GM13976 (cell line): ENCODE data around the gene TNRC6C.

Source experiments
- DNase-seq: peaks from one replicate; pipeline ENCODE4 v3.0.0; 2012; ENCODE audit warnings: low spot score
- in situ Hi-C: fragments of 300-500 bp; cut with MboI; formaldehyde crosslinking; loops from one replicate; pipeline ENCODE4 v1.12.0; 2022; ENCODE audit warnings: low sequenced_read_pairs, mixed read lengths, inconsistent platforms; ENCODE audit not compliant: unreplicated experiment
- TF ChIP-seq, protein P1 (sequence below): IDR thresholded peaks from 2 replicates; pipeline ENCODE4 v1.5.1; 2012; ENCODE audit warnings: borderline replicate concordance, mild to moderate bottlenecking; ENCODE audit not compliant: insufficient read depth; ENCODE audit errors: extremely low read depth, missing control alignments, control extremely low read depth

TNRC6C gene

DNA sequence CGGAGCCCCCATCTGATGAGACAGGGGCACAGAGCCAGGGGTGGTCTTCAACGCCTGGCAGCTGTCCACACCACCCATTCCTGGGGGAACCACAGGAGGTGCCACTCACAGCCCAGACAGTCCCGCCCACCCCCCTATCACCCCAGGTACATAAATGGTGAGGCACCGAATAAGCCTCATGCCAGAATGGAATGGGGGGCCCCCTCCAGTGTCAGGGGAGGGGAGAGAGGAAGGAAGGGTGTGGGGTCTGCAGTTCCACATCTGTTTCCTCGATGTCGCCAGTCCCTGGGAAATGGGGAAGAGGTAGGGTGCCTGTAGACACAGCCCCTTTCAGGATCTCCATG is 168.4 kb downstream of the TNRC6C start:
- DNase-seq: no peak
- TF ChIP-seq, protein P1, sequence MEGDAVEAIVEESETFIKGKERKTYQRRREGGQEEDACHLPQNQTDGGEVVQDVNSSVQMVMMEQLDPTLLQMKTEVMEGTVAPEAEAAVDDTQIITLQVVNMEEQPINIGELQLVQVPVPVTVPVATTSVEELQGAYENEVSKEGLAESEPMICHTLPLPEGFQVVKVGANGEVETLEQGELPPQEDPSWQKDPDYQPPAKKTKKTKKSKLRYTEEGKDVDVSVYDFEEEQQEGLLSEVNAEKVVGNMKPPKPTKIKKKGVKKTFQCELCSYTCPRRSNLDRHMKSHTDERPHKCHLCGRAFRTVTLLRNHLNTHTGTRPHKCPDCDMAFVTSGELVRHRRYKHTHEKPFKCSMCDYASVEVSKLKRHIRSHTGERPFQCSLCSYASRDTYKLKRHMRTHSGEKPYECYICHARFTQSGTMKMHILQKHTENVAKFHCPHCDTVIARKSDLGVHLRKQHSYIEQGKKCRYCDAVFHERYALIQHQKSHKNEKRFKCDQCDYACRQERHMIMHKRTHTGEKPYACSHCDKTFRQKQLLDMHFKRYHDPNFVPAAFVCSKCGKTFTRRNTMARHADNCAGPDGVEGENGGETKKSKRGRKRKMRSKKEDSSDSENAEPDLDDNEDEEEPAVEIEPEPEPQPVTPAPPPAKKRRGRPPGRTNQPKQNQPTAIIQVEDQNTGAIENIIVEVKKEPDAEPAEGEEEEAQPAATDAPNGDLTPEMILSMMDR: no peak
- in situ Hi-C loops: no loop called here

DNA sequence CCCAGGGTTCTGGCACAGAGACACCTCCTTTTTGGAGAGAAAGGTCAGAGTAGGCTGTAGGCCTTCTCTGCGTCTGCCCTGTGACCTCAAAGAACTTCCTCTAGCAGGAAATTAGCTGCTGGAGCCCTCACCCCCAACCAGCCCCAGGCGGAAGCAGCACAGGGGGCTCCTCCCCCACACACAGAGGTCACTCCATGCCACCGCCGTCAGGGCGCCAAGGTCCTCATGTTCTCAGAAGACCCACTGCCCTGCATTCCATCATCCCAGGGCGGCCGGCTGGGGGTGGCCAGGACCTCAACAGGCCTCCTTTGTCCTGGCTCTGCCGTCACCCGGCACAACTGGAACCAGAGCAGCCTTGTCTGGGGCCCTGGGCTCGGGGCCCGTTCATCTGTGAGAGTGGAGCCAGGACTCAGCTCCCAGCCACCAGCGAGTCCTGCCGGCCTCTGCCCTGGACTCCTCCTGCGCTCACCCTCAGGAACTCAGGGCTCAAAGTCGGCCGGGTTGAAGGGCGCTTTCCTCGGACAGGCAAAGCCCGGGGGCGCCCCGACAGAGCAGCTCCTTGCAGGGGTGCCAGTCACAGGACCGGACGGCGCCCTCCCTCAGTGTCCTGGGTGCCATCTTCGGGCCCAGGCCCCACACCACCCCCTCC is 168.9 kb downstream of the TNRC6C start:
- TF ChIP-seq, protein P1: no peak
- in situ Hi-C loops: no loop called here
- DNase-seq: peak; percentile 78

DNA sequence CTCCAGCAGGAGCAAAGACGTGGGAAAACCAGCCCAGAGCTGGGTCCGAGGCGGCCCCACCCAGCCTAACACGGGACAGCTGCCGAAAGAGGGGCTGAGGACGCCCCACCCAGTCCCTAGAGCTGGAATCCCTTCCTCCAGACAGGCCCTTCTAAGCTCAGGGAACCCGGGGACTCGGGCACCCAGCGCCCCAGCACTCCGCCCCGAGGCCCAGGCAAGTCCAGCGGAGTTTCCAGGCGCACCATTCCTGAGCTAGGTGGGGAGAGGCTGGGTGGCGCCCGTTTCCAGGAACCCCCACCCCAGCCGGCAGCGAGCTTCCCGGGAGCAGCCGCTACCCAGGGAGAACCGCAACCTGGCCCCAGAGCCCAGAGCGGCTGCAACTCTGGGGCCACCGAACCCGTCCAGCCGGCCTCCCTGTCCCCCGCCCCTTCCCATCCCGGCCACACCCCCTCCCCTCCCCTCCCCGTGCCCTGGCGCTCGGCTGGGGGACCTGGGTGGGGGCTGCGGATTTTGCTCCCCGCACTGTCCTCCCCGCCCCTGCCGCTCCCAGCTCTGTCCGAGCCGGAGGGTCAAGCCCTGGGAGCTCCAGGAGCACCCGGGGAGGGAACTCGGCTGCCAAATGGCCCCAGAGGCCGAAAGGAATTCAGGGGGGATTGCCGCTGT is 169.5 kb downstream of the TNRC6C start:
- TF ChIP-seq, protein P1: no peak
- no peak for DNase-seq
- in situ Hi-C loops: no loop called here

DNA sequence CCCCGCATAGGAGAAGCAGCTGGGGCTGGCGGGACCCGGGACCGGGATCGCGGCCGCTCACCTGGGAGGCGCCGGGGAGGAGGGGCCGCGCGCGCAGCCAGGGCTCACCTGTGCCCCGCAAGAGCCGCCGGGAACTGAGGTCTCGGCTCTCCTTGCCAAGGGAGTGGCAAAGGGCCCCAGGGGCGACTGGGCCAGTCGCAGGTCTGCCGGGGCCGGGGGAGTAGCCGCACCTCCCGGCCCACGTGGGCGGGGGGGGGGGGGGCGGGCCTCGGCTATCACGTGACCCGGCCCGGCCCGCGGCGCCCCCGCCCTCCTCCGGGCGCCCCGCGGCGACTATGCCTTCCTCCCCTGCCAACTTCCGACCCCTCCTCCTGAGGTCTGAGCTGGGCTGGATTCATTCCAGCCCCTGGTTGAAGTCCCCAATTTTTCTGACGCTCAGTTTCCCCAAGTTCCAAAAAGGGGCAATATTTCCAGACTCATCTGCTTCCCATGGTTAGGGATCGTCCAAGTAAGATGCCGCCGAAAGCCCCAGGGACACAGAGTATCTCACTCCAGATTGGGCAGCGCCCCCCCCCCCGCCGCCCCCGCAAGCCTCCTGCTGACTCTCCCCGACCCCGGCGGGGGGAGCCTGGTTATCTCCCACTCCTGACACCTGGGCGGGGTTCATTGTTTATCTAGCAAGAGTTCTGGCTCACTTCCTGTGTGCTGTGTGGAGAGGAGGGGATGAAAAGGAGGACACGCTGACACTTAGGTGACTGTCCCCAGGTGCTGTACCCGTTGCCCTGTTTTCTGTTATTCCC is 170.2 kb downstream of the TNRC6C start, which contains the start of gene TMC6:
TMC6 (minus strand) TSS at position 205 of the 800 bp plus-strand sequence. CDS start 1,923 bp downstream, outside the sequence.
- in situ Hi-C loops: no loop called here
- TF ChIP-seq, protein P1: no peak
- DNase-seq: peak; percentile 89

DNA sequence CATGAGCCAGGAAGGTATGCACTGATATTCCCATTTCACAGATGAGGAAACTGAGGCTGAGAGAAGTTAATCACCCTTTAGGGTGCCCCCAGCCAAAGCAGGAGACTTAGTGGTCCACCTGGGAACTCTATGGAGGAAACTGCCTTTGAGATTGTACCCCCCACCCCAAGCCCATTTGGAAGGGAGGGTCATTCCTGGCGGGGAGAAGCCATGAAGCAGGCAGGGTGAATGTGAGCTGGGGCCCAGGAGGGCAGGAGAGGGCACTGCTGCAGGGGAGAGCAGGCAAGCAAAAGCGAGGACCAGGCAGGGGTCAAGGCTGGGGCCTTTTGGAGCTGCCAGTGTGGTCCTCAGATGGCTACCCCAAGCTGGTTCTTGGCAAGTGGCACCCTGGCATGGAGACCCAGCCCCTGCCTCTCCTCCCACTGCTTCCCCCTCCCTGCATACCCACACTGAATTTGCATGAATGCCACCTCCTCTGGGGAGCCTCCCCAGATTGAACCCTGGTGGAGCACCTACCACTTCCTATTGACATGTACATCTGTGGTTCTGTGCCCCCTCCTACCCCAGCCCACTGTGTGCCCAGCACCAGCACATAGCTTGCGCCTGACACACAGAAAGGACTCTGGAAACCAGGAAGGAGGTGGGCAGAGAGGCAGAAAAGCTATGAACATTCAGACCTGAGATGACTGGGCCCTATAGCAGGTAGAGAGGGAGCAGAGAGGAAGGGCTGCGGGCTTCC is 171.0 kb downstream of the TNRC6C start:
- in situ Hi-C loops: no loop called here
- DNase-seq: no peak
- TF ChIP-seq, protein P1: no peak

DNA sequence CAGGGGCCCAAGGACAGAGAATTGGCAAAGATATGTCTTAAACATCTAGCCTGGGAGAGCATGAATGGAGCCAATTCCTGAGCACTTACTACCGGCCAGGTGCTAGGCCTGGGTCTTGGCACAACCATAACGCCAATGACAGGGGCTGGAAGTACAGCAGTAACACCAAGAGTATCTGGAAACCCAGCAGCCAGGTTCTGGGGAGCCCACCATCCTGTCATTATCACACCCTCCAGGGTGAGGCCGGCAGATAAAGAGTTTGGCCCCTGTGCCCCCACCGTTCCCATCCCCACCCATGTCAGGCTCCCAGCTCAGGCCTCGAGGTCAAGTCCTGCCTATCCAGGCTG is 171.6 kb downstream of the TNRC6C start:
- in situ Hi-C loops: no loop called here
- TF ChIP-seq, protein P1: no peak
- no peak for DNase-seq
